K562 (cell line): ENCODE measurements around the gene S100A6. TPM values are rescaled to one million over a fixed set of nuclear protein-coding genes. Genes with fewer than 3 reads are reported as not detected.

ENCODE experiments used
- ATAC-seq: fragments of 200-7000 bp; cut with Tn5 transposase; 3 replicates; pipeline ENCODE4 v1.9.1; 2020; ENCODE audit warnings: moderate library complexity
- BruUV-seq: library from RNA; stranded (reverse); fragments of 400-500 nt; replicated peaks from 2 replicates; lab custom pipeline; 2021; lab: Mats Ljungman, UMichigan
- CTCF ChIA-PET: fragments of 300-600 bp; formaldehyde crosslinking; extraction: SDS; loops from one replicate; lab custom pipeline; 2021; ENCODE audit warnings: low intra/inter-chr PET ratio; lab: Yijun Ruan, JAX
- POLR2A ChIA-PET: fragments of 300-600, 350-650 bp; sonication (Branson Sonifier 250); formaldehyde crosslinking; extraction: SDS; loops from one replicate; lab custom pipeline; 2021; ENCODE audit warnings: antibody characterized with exemption, inconsistent platforms; lab: Yijun Ruan, JAX
- DNase-seq, 4 experiments: peaks; one replicate each; pipeline versions ENCODE4 v3.0.0 to v3.0.0-alpha.2; 2011 to 2018; ENCODE audit warnings: low spot score in 3 of 4, mixed read lengths in 3 of 4; ENCODE audit errors: extremely low read depth in 1 of 4
- FAIRE-seq: peaks from 2 replicates; lab custom pipeline; 2011; peaks lifted over from hg19 to GRCh38; lab: Jason Lieb, UNC
- H2AFZ ChIP-seq: 2 replicates; pipeline ENCODE4 v1.6.0; 2011; ENCODE audit warnings: low read depth, low read length, control low read depth, inconsistent platforms
- H3K27ac ChIP-seq: fragments of 200-600 bp; 3 replicates; pipeline ENCODE4 v1.8.0; 2011; ENCODE audit warnings: low read depth, mild to moderate bottlenecking, control low read depth, inconsistent platforms, low read length, moderate library complexity, mixed read lengths; ENCODE audit errors: extremely low read depth
- H3K27me3 ChIP-seq, 2 experiments: fragments of 300-600 bp in 1 of 2; 2 replicates in 1 of 2; 3 replicates in 1 of 2; pipeline versions ENCODE4 v1.6.0 to v1.8.0; 2011; ENCODE audit warnings: inconsistent platforms in 2 of 2, low read length in 2 of 2, mild to moderate bottlenecking in 1 of 2, mixed read lengths in 1 of 2, moderate library complexity in 1 of 2; ENCODE audit not compliant: control insufficient read depth in 2 of 2, insufficient read depth in 2 of 2
- H3K36me3 ChIP-seq: fragments of 300-600 bp; 3 replicates; pipeline ENCODE4 v1.8.0; 2011; ENCODE audit warnings: mild to moderate bottlenecking, low read length, inconsistent platforms; ENCODE audit not compliant: control insufficient read depth, insufficient read depth
- H3K4me1 ChIP-seq, 2 experiments: fragments of 200-600 bp in 1 of 2; replicated peaks in 1 of 2; 2 replicates in 1 of 2; 3 replicates in 1 of 2; pipeline versions ENCODE4 v1.5.1 to v1.8.0; 2011; ENCODE audit warnings: inconsistent platforms in 2 of 2, low read length in 2 of 2, mild to moderate bottlenecking in 1 of 2, mixed read lengths in 1 of 2, moderate library complexity in 1 of 2; ENCODE audit not compliant: control insufficient read depth in 2 of 2, insufficient read depth in 2 of 2
- H3K4me2 ChIP-seq: 2 replicates; pipeline ENCODE4 v1.6.1; 2011; ENCODE audit warnings: low read length, control low read depth, inconsistent platforms, mixed read lengths; ENCODE audit not compliant: insufficient read depth
- H3K4me3 ChIP-seq: fragments of 200-600 bp; sonication (generic), shearing (Covaris generic); 2 replicates; pipeline ENCODE4 v1.5.1; 2016; ENCODE audit warnings: control low read depth, inconsistent platforms
- H3K79me2 ChIP-seq: fragments of 200-600 bp; 3 replicates; pipeline ENCODE4 v1.8.0; 2011; ENCODE audit warnings: low read length, inconsistent platforms; ENCODE audit not compliant: control insufficient read depth, insufficient read depth
- H3K9ac ChIP-seq, 2 experiments: 2 replicates each; pipeline versions ENCODE4 v1.6.0 to v1.6.1; 2011; ENCODE audit warnings: low read depth in 2 of 2, low read length in 2 of 2, control low read depth in 1 of 2, inconsistent platforms in 1 of 2, mild to moderate bottlenecking in 1 of 2, mixed read lengths in 1 of 2; ENCODE audit not compliant: insufficient read depth in 1 of 2
- H3K9me1 ChIP-seq: one replicate; pipeline ENCODE4 v1.6.0; 2011; ENCODE audit warnings: inconsistent platforms, mild to moderate bottlenecking, low read length, moderate library complexity; ENCODE audit not compliant: control insufficient read depth, insufficient read depth
- H3K9me3 ChIP-seq: replicated peaks from 2 replicates; pipeline ENCODE4 v1.5.1; 2011; ENCODE audit warnings: low read depth, low read length, inconsistent platforms; ENCODE audit not compliant: control insufficient read depth, insufficient read depth
- H4K20me1 ChIP-seq: replicated peaks from 2 replicates; pipeline ENCODE4 v1.6.1; 2011; ENCODE audit warnings: low read length, inconsistent platforms, mixed read lengths; ENCODE audit not compliant: control insufficient read depth, insufficient read depth
- BHLHE40 ChIP-seq: IDR thresholded peaks from 2 replicates; pipeline ENCODE4 v1.6.1; 2011; ENCODE audit warnings: low read length, improper control_type of control experiment
- E2F8 ChIP-seq: fragments of 450-650 bp; IDR thresholded peaks from 2 replicates; pipeline ENCODE4 v1.7.1; 2018; ENCODE audit warnings: mild to moderate bottlenecking, low read depth; ENCODE audit not compliant: partially characterized antibody
- EP300 ChIP-seq: IDR thresholded peaks from 2 replicates; pipeline ENCODE4 v1.6.1; 2012; ENCODE audit warnings: low read length, improper control_type of control experiment
- HLTF ChIP-seq: fragments of 450-650 bp; IDR thresholded peaks from 2 replicates; pipeline ENCODE4 v1.6.1; 2016
- KDM1A ChIP-seq, 2 experiments: fragments of 450-650 bp; IDR thresholded peaks; 2 replicates each; pipeline ENCODE4 v1.6.1; 2016; ENCODE audit warnings: mild to moderate bottlenecking in 2 of 2
- KLF16 ChIP-seq: IDR thresholded peaks from 2 replicates; pipeline ENCODE4 v1.6.1; 2016; ENCODE audit warnings: antibody characterized with exemption
- PRPF4 ChIP-seq: fragments of 200-400 bp; formaldehyde crosslinking; IDR thresholded peaks from one replicate; pipeline ENCODE4 v1.6.1; 2017; ENCODE audit warnings: low read length, low read depth, mild to moderate bottlenecking; ENCODE audit not compliant: insufficient read depth, poor library complexity, severe bottlenecking
- PURB ChIP-seq: sonication (generic); formaldehyde crosslinking; IDR thresholded peaks from 2 replicates; pipeline ENCODE4 v1.9.0; 2021; ENCODE audit warnings: low read depth, mild to moderate bottlenecking, missing genetic modification reagents
- ZNF639 ChIP-seq, 2 experiments: fragments of 200-800 bp in 1 of 2; sonication (Bioruptor generic) in 1 of 2; sonication (generic) in 1 of 2; formaldehyde crosslinking in 1 of 2; IDR thresholded peaks in 1 of 2; conservative IDR thresholded peaks in 1 of 2; 2 replicates each; pipeline versions ENCODE4 v1.5.0 to v1.6.1; 2016 to 2020; ENCODE audit warnings: missing compliant biosample characterization in 1 of 2, missing genetic modification characterization in 1 of 2, missing genetic modification reagents in 1 of 2
- WGBS: fragments of 100-300 bp; shearing (Covaris generic); methylation state at CpG from one replicate; pipeline ENCODE4 v1.1.6; 2016; ENCODE audit warnings: low coverage, mixed read lengths; ENCODE audit not compliant: insufficient coverage; ENCODE audit errors: missing lambda C conversion rate; 5-methylcytosine and 5-hydroxymethylcytosine counted together
- in situ Hi-C: fragments of 300-500 bp; cut with MboI; formaldehyde crosslinking; loops from 4 replicates; pipeline ENCODE4 v1.15.0; 2018; ENCODE audit warnings: inconsistent platforms, mixed read lengths
- intact Hi-C: fragments of 100-400 bp; cut with micrococcal nuclease; formaldehyde crosslinking; loops from 2 replicates; pipeline ENCODE4 v1.14.2; 2022
- polyA plus RNA-seq, 8 experiments: library from polyadenylated mRNA; depleted of rRNA in 4 of 8; stranded (reverse) in 5 of 8; unstranded in 3 of 8; fragments of >200 nt; fragmentation: Nextera tagmentation in 2 of 8; fragmentation: Illumina TruSeq in 1 of 8; extraction: Ambion mirVana in 2 of 8; extraction: Trizol in 1 of 8; gene quantifications; 2 replicates each; pipeline versions ENCODE4 v1.2.1 to v1.2.3, GENCODE V29; 2011 to 2014; ENCODE audit warnings: inconsistent platforms in 1 of 8, missing spikeins in 1 of 8
- total RNA-seq, 7 experiments: library from RNA; depleted of rRNA in 6 of 7; stranded (reverse); fragments of >200 nt in 6 of 7; fragmentation: Illumina TruSeq in 2 of 7; extraction: Trizol in 2 of 7; gene quantifications; 2 replicates each; pipeline versions ENCODE4 v1.2.1 to v1.2.3, GENCODE V29; 2011 to 2021; ENCODE audit warnings: low replicate concordance in 1 of 7
- TF ChIP-seq, protein P1 (sequence below), 3 experiments: fragments of 200-800 bp in 1 of 3; fragments of 250-450 bp in 1 of 3; fragments of 450-650 bp in 1 of 3; sonication (Bioruptor Pico) in 1 of 3; sonication (Bioruptor generic) in 1 of 3; formaldehyde crosslinking in 1 of 3; IDR thresholded peaks; 2 replicates each; pipeline versions ENCODE4 v1.6.1 to v1.8.0; 2016 to 2022; ENCODE audit warnings: mild to moderate bottlenecking in 2 of 3, missing genetic modification characterization in 2 of 3, missing compliant biosample characterization in 1 of 3, moderate library complexity in 1 of 3
- TF ChIP-seq, protein P2 (sequence below): fragments of 250-450 bp; sonication (Bioruptor Pico); IDR thresholded peaks from 2 replicates; pipeline ENCODE4 v1.8.0; 2022; ENCODE audit warnings: moderate library complexity, mild to moderate bottlenecking, inconsistent platforms

Gene S100A6
- total and polyA plus RNA-seq, 9 of the 15 experiments (the other 6 are each of a cell fraction or from before 2014, with no cell fraction given): 9.8 to 66.5 (median 23.2) TPM

DNA sequence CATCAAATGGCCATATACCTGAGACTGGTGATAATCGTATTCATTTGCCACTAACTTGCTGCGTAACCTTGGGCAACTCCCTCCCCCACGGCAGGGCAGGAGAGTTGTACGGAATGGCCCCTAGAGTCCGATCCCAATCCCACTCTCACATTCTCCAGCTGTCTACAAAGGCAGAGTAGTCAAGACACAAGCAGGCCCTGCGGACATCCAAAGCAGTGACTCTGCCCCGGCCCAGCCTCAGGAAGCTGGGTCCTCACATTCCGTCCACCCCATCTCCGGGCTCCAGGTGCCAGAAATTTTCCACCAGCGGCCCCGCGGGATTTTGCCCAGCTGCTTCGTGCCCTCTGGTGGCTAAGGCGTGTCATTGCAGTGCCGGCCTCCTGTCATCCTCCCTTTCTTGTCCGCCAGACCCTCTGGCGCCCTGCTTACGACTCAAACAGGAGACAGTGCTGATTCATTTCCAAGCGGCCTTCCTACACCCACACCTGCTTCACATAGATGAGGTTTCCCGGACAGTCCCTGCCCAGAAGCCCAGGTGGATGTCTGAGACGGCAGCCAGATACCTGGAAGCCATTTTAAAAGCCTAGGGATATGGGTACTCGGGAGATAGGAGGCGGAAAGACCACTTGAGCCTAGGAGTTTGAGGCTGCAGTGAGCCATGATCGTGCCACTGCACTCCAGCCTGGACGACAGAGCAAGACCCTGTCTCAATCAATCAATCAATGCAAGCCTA, 32.7 kb upstream of the S100A6 start:
- in situ Hi-C loops: loop anchor here (5.0 to 10.0 kb wide), 2 partner anchors 36 to 54 kb away; no protein-coding TSS in a partner anchor
- Histone ChIP-seq H2AFZ (peak overlapping the region; percentile 98), H3K4me1 (peaks cover 38% of the 10 kb centered on the region in 2 experiments), H3K27me3 (no peaks in the 10 kb centered on the region), H3K36me3 (no peaks in the 10 kb centered on the region), H3K9ac (peak overlapping the region; percentile 42 to 65; a peak in 2 of 4 replicates), H3K4me3 (no peak overlapping the region), H3K79me2 (no peaks in the 10 kb centered on the region), H3K27ac (peak overlapping the region; percentile 63; the same call in 2 of the 3 replicates), H4K20me1 (no peaks in the 10 kb centered on the region), H3K9me3 (no peaks in the 10 kb centered on the region), H3K9me1 (peaks cover 9% of the 10 kb centered on the region), H3K4me2 (peak overlapping the region; percentile 75)
- ChIA-PET POLR2A (interaction anchor here (0.5 to 1.7 kb wide), 8 partner anchors 9 to 422 kb away, joined by 3 to 6 read pairs (median 4); partner anchors contain the start of genes CHTOP and RPS27), CTCF (interaction anchor here (0.6 to 5.0 kb wide), 8 partner anchors 17 to 779 kb away, joined by 3 to 58 read pairs (median 4); partner anchors contain the start of gene INTS3)
- 22% methylated on average over 25 of the region's 25 CpGs for WGBS
- no TSS peak for BruUV-seq
- peak; percentile 89 to 92 (median 90) for DNase-seq
- intact Hi-C loops: loop anchor here (1.0 to 5.0 kb wide), 6 partner anchors 30 to 216 kb away; partner anchors contain the start of gene S100A13
- ATAC-seq: peak; percentile 81
- FAIRE-seq: peak; percentile 96
- TF ChIP-seq PRPF4: no peak
- peak; percentile 29 for TF ChIP-seq E2F8
- peak; percentile 27; the same call in 1 of the 2 replicates for TF ChIP-seq BHLHE40
- TF ChIP-seq, protein P1, sequence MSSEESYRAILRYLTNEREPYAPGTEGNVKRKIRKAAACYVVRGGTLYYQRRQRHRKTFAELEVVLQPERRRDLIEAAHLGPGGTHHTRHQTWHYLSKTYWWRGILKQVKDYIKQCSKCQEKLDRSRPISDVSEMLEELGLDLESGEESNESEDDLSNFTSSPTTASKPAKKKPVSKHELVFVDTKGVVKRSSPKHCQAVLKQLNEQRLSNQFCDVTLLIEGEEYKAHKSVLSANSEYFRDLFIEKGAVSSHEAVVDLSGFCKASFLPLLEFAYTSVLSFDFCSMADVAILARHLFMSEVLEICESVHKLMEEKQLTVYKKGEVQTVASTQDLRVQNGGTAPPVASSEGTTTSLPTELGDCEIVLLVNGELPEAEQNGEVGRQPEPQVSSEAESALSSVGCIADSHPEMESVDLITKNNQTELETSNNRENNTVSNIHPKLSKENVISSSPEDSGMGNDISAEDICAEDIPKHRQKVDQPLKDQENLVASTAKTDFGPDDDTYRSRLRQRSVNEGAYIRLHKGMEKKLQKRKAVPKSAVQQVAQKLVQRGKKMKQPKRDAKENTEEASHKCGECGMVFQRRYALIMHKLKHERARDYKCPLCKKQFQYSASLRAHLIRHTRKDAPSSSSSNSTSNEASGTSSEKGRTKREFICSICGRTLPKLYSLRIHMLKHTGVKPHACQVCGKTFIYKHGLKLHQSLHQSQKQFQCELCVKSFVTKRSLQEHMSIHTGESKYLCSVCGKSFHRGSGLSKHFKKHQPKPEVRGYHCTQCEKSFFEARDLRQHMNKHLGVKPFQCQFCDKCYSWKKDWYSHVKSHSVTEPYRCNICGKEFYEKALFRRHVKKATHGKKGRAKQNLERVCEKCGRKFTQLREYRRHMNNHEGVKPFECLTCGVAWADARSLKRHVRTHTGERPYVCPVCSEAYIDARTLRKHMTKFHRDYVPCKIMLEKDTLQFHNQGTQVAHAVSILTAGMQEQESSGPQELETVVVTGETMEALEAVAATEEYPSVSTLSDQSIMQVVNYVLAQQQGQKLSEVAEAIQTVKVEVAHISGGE (CRISPR knock-in tag; IDR thresholded peaks at IDR 0.05): 0 out of 6 replicates have a peak, but pooled peaks of 1 of the 3 experiments have one; percentile 8
- TF ChIP-seq PURB (CRISPR knock-in tag): no peak
- no peak for TF ChIP-seq HLTF
- TF ChIP-seq ZNF639 (CRISPR knock-in tag; conservative IDR thresholded peaks at IDR 0.05 in 1 of 2, IDR thresholded peaks at IDR 0.05 in 1 of 2): no peak; a peak in 1 of 4 replicates
- TF ChIP-seq, protein P2, sequence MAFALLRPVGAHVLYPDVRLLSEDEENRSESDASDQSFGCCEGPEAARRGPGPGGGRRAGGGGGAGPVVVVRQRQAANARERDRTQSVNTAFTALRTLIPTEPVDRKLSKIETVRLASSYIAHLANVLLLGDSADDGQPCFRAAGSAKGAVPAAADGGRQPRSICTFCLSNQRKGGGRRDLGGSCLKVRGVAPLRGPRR: no peak
- TF ChIP-seq KDM1A (IDR thresholded peaks at IDR 0.05): no peak
- TF ChIP-seq KLF16: peak; percentile 60; the same call in 1 of the 2 replicates
- peak; percentile 49; the same call in 1 of the 2 replicates for TF ChIP-seq EP300
